Medulla oblongata (tissue), 1 donor: ENCODE data around the gene SLC10A1.
"Not testable (repeated sequence)": the region's sequence is repeated elsewhere in the genome, so short reads cannot be mapped to it uniquely, and the experiment has no call there.

Source experiments
- DNase-seq: peaks from one replicate; pipeline ENCODE4 v3.0.0-alpha.2; 2015; ENCODE audit errors: extremely low spot score

SLC10A1 gene

DNA sequence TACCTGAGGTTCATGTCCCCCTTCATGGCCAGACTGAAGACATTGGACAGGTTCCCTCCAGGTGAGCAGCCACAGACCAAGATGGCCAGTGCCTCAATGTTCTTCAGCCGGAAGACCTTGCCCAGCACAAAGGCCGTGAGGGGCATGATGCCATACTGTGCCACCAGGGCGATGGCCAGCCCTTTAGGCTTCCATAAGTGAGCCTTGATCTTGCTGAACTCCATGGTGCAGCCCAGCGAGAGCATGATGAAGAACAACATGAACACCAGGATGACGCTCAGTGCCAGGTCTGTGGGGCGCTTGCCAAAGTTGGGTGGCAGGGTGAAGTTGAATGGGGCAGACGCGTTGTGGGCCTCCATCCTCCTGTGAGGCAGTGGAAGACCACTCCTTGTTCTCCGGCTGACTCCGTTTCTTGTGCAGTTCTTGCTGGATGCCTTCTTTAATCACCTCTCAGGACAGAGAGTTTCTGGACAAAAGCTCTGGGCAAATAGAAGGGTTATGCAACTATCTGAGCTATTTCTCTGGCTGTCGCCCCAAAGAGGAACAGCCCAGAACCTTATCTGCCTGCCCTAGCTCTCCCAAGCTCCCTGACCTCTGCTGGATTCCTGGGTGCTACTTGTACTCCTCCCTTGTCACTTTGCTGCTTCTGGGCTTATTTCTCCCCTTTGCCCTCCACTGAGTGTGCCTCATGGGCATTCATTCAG is at the start of gene SLC10A1:
Gene SLC10A1, minus strand, starts transcription at position 445 of the 704 bp plus-strand sequence. Its CDS starts 86 bp downstream, at position 359.
- DNase-seq: no peak

- no peak for DNase-seq
Observed at GRCh38 chr14:69845787-69846186, 48.7 kb upstream of the SLC10A1 start.

- DNase-seq: no peak
Observed at GRCh38 chr14:69845050-69845581, 48.1 kb upstream of the SLC10A1 start.

- DNase-seq: no peak
Observed at GRCh38 chr14:69844171-69844570, 47.1 kb upstream of the SLC10A1 start.

DNA sequence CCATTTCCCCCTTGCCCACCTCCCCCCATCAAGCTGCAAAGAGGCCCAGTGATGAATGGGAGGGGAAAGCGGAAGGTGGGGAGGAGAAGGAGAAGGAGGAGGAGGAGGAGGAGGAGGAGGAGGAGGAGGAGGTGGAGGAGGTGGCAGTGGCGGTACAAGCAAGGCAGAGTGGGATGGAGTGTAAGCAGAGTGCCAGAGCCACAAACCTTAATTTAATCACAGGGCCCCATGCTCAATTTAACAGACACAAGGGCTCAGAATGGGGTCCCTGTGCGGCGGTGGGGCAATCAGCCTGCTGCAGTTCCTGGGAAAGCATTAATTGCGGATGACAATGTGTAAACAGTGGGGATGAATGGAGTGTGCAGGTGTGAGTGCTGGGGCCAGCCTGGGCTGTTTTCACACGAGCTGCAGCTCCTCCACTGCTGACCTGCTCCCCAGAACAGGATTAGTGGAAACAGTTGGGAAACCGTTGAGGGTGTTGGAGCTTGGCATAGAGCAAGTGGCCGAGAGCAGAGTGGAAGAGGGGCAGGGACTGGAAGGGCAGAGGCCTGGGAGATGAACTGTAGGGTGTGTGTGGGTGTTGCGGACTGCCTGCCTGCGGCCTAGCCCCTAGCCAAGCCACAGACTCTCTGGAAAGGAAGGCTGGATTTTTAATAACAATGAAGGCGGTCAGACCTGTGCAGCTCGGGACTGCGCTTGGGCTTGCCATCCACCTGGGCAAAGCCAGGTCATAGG is 45.8 kb upstream of the SLC10A1 start:
- DNase-seq: no peak

DNA sequence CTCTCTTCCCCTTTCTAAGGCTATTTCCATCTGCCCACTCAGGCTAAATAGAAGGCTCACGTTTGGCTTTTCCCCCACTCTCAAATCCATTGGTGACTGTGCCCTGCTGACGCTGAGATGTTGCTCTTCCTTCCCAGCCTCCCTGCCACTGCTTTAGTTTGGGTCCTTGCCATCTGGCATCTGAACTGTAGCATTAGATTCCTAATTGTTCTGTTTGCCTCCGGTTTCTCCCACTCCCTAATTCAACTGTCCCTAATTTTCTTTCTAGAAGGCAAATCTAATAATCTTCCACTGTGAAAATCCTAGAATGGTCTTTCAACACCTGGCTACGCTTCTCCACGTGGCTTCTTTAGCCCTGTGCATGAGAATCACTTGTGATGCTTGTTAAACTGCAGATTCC is 44.6 kb upstream of the SLC10A1 start:
- peak; percentile 10 for DNase-seq

- DNase-seq: no peak
Observed at GRCh38 chr14:69839661-69840060, 42.6 kb upstream of the SLC10A1 start.

GRCh38 chr14:69838881-69839416 is 41.9 kb upstream of the SLC10A1 start:
- DNase-seq: no peak

DNA sequence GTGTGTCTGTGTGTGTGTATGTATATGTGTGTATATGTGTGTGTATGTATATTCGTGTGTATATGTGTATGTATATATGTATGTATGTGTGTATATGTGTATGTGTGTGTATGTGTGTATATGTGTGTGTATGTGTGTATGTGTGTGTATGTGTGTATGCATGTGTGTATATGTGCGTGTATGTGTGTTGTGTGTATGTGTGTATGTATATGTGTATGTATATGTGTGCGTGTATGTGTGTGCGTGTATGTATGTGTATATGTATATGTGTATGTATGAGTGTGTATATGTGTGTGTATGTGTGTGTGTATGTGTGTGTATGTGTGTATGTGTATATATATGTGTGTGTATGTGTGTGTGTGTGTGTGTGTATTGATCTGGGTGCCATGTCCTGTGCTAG is 31.8 kb upstream of the SLC10A1 start:
- no peak for DNase-seq

GRCh38 chr14:69828354-69828753 is 31.3 kb upstream of the SLC10A1 start:
- peak; percentile 65 for DNase-seq

- no peak for DNase-seq
Observed at GRCh38 chr14:69827560-69827959, 30.5 kb upstream of the SLC10A1 start.

DNA sequence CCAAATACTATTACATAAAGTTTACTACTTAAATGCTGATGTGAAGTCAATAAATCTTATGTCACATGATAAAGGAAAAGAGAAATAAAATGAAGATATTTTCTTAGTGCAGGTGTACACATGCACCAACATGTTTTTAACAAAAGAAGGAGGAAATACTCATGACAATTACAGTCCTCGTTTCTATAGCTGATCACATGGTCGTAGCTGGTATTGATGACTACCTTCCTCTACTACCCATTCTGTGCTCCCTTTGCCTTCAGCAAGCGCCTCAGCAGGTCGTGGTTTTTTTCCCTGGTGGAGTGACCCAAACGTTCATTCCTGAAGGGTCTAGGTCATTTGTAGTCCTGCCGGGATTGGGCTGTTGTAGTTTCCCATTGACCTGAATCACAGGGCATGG is 25.4 kb upstream of the SLC10A1 start:
- no peak for DNase-seq

GRCh38 chr14:69820991-69821390 is 23.9 kb upstream of the SLC10A1 start:
- DNase-seq: no peak

GRCh38 chr14:69819607-69820006 is 22.6 kb upstream of the SLC10A1 start:
- DNase-seq: no peak

DNA sequence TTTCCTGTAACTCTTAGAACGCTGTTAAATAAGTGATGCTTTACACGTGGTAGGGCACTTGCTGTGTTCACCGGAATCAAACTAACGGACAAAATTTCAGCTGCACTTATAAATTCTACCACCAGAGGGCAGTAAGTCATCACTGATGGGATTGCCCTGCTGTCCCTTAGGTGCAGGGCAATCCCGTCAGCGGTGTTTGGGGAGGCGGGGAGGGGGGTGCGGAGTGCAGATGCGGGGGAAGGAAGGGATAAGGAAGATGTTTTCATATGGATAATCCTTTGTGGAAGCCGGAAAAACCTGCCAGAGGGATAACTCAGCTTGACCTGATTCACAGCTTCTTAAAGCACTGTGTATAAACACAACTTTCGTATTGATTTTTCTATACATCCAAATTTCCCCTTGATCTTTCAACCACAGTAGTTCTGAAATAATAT is 21.7 kb upstream of the SLC10A1 start:
- peak; percentile 86 for DNase-seq

- DNase-seq: no peak
Observed at GRCh38 chr14:69816216-69816615, 19.2 kb upstream of the SLC10A1 start.

DNA sequence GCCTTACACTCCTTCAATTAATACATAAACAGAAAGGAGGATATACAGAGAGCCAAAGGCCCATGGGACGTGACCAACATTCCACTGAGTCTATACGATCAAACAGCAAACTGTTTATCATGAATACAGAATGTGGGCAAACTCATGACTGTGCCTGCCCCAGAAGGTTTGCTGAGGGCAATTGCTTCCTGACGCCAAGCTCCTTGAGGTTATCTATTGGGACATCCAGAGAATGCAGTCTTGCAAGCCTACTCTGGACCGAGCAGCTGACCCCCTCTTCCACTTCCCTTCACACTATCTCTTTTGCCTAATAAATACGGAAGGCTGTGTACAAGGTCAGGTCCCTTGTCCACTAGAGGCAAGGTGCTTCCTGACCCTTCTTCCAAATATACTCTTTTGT is 18.5 kb upstream of the SLC10A1 start:
- DNase-seq: no peak

- DNase-seq: no peak
Observed at GRCh38 chr14:69814397-69814796, 17.4 kb upstream of the SLC10A1 start.

- not testable (repeated sequence) for DNase-seq
Observed at GRCh38 chr14:69813346-69813745, 16.3 kb upstream of the SLC10A1 start.

DNA sequence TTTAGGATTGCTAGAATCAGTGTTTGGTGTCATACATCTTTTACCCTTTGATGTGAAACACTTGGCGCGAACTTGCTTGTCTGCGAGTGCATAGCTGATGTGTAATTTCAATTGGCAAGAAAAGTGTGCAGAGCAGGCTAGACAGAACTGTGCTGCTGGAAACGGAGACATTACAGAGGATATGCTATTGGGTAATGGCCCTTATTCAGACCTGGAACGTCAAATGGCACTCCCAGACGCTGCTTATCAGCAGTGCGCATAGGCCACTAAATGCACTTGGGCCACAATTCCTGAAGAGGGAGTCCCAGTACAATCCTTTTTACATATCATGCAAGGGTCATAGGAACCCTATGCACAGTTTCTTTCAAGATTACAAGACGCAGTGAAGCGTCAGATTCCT is 15.7 kb upstream of the SLC10A1 start:
- DNase-seq: no peak

DNA sequence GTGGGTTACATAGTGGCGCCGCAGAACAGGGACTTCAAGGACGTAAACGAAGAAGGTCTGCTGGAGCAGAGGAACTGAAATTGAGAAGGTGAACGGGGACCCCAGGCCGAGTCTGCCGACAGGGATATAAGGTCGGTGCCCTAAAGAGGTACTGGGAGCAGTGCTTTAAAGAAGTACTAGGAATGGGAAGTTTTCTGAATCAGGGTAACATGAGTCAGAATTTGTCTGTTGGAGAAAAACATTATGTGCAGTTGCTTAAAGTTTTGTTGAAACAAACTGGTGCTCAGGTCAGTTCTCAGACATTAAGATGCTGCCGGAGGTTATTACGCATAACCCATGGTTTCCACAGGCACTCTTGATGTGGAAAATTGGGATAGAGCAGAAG is 14.8 kb upstream of the SLC10A1 start:
- DNase-seq: no peak

DNA sequence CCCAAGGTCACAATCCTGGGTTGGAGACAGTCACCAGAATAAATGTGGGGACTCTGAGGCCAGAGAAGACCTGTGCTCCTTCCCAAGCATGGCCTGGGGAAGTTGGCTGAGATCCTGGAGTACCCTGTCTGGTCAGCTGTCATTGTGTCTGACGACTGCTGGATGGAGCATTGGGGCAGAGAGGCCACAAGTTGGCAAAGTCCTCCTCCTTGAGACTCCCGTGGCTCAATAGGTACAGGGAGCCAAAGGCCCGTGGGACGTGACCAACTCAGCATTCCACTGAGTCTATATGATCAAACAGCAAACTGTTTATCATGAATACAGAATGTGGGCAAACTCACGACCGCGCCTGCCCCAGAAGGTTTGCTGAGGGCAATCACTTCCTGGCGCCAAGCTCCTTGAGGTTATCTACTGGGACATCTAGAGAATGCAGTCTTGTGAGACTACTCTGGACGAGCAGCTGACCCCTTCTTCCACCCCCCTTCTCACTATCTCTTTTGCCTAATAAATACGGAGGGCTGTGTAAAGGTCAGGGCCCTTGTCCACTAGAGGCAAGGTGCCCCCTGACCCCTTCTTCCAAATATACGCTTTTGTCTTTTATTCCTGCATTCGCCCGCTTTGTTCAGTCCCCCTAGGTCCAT is 14.3 kb upstream of the SLC10A1 start:
- DNase-seq: no peak
